A549 treated with AZD2906 at 1 μM for 4 hours (cell line): ENCODE measurements around the gene KCTD8. TPM values are rescaled to one million over a fixed set of nuclear protein-coding genes. Genes with fewer than 3 reads are reported as not detected.

Experiments used
- total RNA-seq: library from RNA; stranded (reverse); fragments of 200-300 nt; extraction: Qiagen RNA extraction; gene quantifications from 5 replicates; pipeline ENCODE4 v1.2.3, GENCODE V29; 2022

KCTD8 gene
- not detected in 5 replicates for total RNA-seq

GRCh38 chr4:44448521-44449461 is at the start of gene KCTD8:
Gene KCTD8 (minus strand): TSS chr4:44448809.

Other genes with a start within 250 kb of the KCTD8 start
- gene YIPF7, start 202.8 kb upstream of the KCTD8 start, total RNA-seq = not detected in 5 replicates
- gene GUF1, start 229.6 kb upstream of the KCTD8 start, total RNA-seq = 8.0 to 9.4 TPM (median 8.4 TPM) in 5 replicates